ENCODE measurements around the gene ATP5F1D. TPM values are rescaled to one million over a fixed set of nuclear protein-coding genes. Genes with fewer than 3 reads are reported as not detected.

ATP5F1D gene
- polyA plus RNA-seq, 4 donors, result 126 to 823 (median 492) TPM

DNA sequence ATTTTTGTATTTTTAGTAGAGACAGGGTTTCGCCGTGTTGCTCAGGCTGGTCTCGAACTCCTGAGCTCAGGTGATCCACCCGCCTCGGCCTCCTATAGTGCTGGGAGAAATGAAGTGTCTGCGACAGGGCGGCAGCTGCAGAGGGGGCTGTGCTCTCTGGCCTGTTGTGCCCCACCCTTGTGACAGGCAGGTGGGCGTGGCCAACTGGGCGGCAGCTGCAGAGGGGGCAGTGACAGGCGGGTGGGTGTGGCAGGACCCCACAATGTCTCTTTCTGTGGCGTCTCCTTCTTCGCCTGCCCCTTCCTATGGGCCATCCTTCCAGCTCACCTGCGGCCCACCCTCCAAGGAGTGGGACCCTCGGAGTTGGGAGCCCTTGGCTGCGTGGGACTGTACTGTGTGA, 24.2 kb upstream of the ATP5F1D start:
- H3K4me1 ChIP-seq (ENCODE audit: control insufficient read depth in 3 of 3, insufficient read depth in 2 of 3, low read depth in 1 of 3, low read length in 2 of 3), result peaks cover 2 to 57% (median 8%) of the 10 kb centered on the region in 3 donors
- peak overlapping the region in 2 of 3 donors; percentile 6 to 72 for H3K27ac ChIP-seq (ENCODE audit: low read depth in 1 of 3, low read length in 2 of 3)
- no peaks in the 10 kb centered on the region for H3K27me3 ChIP-seq (ENCODE audit: control insufficient read depth in 3 of 3, insufficient read depth in 3 of 3, low read length in 3 of 3)
- no peaks in the 10 kb centered on the region for H3K9me3 ChIP-seq (ENCODE audit: control insufficient read depth in 2 of 2, insufficient read depth in 1 of 2, low read depth in 1 of 2, low read length in 1 of 2)
- no peak for FAIRE-seq
- peaks cover 4 to 93% (median 12%) of the 10 kb centered on the region in 3 donors for H3K36me3 ChIP-seq (ENCODE audit: control insufficient read depth in 3 of 3, insufficient read depth in 2 of 3, low read depth in 1 of 3, low read length in 3 of 3)
- 62 to 81% (median 80%) methylated on average over 15 of the region's 15 CpGs for WGBS, 3 donors
- peak in 1 of 2 donors; percentile 67 for DNase-seq
- H3K4me3 ChIP-seq (ENCODE audit: low read depth in 1 of 3, low read length in 3 of 3), result no peak overlapping the region

- no peaks in the 10 kb centered on the region for H3K9me3 ChIP-seq (ENCODE audit: control insufficient read depth in 2 of 2, insufficient read depth in 1 of 2, low read depth in 1 of 2, low read length in 1 of 2)
- DNase-seq (no peak), FAIRE-seq (no peak)
- 87 to 88% (median 87%) methylated on average over 27 to 37 of the region's 37 CpGs for WGBS, 3 donors
- H3K27ac ChIP-seq (ENCODE audit: low read depth in 1 of 3, low read length in 2 of 3), result peak overlapping the region in 2 of 3 donors; percentile 19 to 64
- H3K27me3 ChIP-seq (ENCODE audit: control insufficient read depth in 3 of 3, insufficient read depth in 3 of 3, low read length in 3 of 3), result no peaks in the 10 kb centered on the region
- peaks cover 11 to 96% (median 13%) of the 10 kb centered on the region in 3 donors for H3K36me3 ChIP-seq (ENCODE audit: control insufficient read depth in 3 of 3, insufficient read depth in 2 of 3, low read depth in 1 of 3, low read length in 3 of 3)
- H3K4me1 ChIP-seq (ENCODE audit: control insufficient read depth in 3 of 3, insufficient read depth in 2 of 3, low read depth in 1 of 3, low read length in 2 of 3), result peaks cover 0 to 48% (median 6%) of the 10 kb centered on the region in 3 donors
- H3K4me3 ChIP-seq (ENCODE audit: low read depth in 1 of 3, low read length in 3 of 3), result no peak overlapping the region
These were observed 22.6 kb upstream of the ATP5F1D start for GRCh38 chr19:1218751-1219567.

DNA sequence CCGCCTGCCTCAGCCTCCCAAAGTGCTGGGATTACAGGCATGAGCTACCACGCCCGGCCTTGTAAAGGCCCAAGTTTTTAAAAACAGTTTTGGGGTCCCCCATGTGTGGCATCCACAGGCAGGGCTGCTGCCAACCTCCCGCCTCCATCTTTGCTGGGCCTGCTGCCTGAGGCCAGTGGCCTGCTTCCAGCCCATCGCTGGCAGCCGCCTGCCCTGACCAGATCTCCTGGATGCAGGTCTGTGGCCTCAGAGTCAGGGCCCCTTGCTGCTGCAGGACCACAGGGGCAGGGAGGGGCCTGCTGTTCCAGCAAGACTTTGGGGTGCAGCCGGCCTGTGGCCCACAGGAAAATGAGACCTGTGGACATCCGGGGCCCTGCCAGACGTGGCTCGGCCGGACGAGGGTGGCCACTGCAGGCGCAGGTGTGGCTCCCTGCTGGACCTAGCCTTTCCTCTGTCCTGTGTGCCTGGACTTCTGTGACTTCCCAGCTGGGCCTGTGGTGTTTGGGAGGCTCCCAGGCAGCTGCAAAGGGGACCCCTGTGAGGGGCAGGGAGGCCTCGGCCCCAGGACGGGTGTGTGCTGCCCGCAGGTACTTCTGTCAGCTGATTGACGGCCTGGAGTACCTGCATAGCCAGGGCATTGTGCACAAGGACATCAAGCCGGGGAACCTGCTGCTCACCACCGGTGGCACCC, 21.6 kb upstream of the ATP5F1D start:
- 88 to 92% (median 88%) methylated on average over 19 of the region's 19 CpGs for WGBS, 3 donors
- Histone ChIP-seq H3K4me3 (ENCODE audit: low read depth in 1 of 3, low read length in 3 of 3) (no peak overlapping the region), H3K27ac (ENCODE audit: low read depth in 1 of 3, low read length in 2 of 3) (no peak overlapping the region), H3K27me3 (ENCODE audit: control insufficient read depth in 3 of 3, insufficient read depth in 3 of 3, low read length in 3 of 3) (no peaks in the 10 kb centered on the region), H3K4me1 (ENCODE audit: control insufficient read depth in 3 of 3, insufficient read depth in 2 of 3, low read depth in 1 of 3, low read length in 2 of 3) (peaks cover 0 to 38% (median 0%) of the 10 kb centered on the region in 3 donors), H3K36me3 (ENCODE audit: control insufficient read depth in 3 of 3, insufficient read depth in 2 of 3, low read depth in 1 of 3, low read length in 3 of 3) (peaks cover 11 to 96% (median 13%) of the 10 kb centered on the region in 3 donors), H3K9me3 (ENCODE audit: control insufficient read depth in 2 of 2, insufficient read depth in 1 of 2, low read depth in 1 of 2, low read length in 1 of 2) (no peaks in the 10 kb centered on the region)
- DNase-seq (no peak), FAIRE-seq (no peak)

DNA sequence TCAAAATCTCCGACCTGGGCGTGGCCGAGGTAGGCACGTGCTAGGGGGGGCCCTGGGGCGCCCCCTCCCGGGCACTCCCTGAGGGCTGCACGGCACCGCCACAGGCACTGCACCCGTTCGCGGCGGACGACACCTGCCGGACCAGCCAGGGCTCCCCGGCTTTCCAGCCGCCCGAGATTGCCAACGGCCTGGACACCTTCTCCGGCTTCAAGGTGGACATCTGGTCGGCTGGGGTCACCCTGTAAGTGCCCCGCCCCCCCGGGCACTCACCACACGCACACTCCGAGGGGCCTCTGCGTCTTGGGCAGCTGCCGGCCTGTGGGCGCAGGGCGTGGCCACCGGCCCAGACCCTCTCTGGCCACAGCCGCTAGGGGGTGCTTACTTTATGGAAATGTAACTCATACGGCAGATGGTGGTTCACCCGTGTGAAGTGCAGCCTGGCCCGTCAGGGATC, 21.0 kb upstream of the ATP5F1D start:
- Histone ChIP-seq H3K27ac (ENCODE audit: low read depth in 1 of 3, low read length in 2 of 3) (no peak overlapping the region), H3K36me3 (ENCODE audit: control insufficient read depth in 3 of 3, insufficient read depth in 2 of 3, low read depth in 1 of 3, low read length in 3 of 3) (peaks cover 11 to 95% (median 13%) of the 10 kb centered on the region in 3 donors), H3K27me3 (ENCODE audit: control insufficient read depth in 3 of 3, insufficient read depth in 3 of 3, low read length in 3 of 3) (no peaks in the 10 kb centered on the region), H3K9me3 (ENCODE audit: control insufficient read depth in 2 of 2, insufficient read depth in 1 of 2, low read depth in 1 of 2, low read length in 1 of 2) (no peaks in the 10 kb centered on the region), H3K4me3 (ENCODE audit: low read depth in 1 of 3, low read length in 3 of 3) (no peak overlapping the region), H3K4me1 (ENCODE audit: control insufficient read depth in 3 of 3, insufficient read depth in 2 of 3, low read depth in 1 of 3, low read length in 2 of 3) (peaks cover 0 to 33% (median 0%) of the 10 kb centered on the region in 3 donors)
- no peak for DNase-seq
- 74 to 86% (median 84%) methylated on average over 32 to 33 of the region's 33 CpGs for WGBS, 3 donors
- FAIRE-seq, result no peak

GRCh38 chr19:1220976-1221903, 20.3 kb upstream of the ATP5F1D start:
- Histone ChIP-seq H3K9me3 (ENCODE audit: control insufficient read depth in 2 of 2, insufficient read depth in 1 of 2, low read depth in 1 of 2, low read length in 1 of 2) (no peaks in the 10 kb centered on the region), H3K4me1 (ENCODE audit: control insufficient read depth in 3 of 3, insufficient read depth in 2 of 3, low read depth in 1 of 3, low read length in 2 of 3) (peaks cover 0 to 29% (median 0%) of the 10 kb centered on the region in 3 donors), H3K4me3 (ENCODE audit: low read depth in 1 of 3, low read length in 3 of 3) (no peak overlapping the region), H3K27ac (ENCODE audit: low read depth in 1 of 3, low read length in 2 of 3) (no peak overlapping the region), H3K27me3 (ENCODE audit: control insufficient read depth in 3 of 3, insufficient read depth in 3 of 3, low read length in 3 of 3) (no peaks in the 10 kb centered on the region), H3K36me3 (ENCODE audit: control insufficient read depth in 3 of 3, insufficient read depth in 2 of 3, low read depth in 1 of 3, low read length in 3 of 3) (peaks cover 13 to 95% (median 13%) of the 10 kb centered on the region in 3 donors)
- DNase-seq (peak in 1 of 2 donors; percentile 47), FAIRE-seq (no peak)
- 73 to 77% (median 74%) methylated on average over 38 of the region's 38 CpGs for WGBS, 3 donors

- FAIRE-seq (no peak), DNase-seq (no peak)
- peaks cover 0 to 23% (median 0%) of the 10 kb centered on the region in 3 donors for H3K4me1 ChIP-seq (ENCODE audit: control insufficient read depth in 3 of 3, insufficient read depth in 2 of 3, low read depth in 1 of 3, low read length in 2 of 3)
- no peak overlapping the region for H3K4me3 ChIP-seq (ENCODE audit: low read depth in 1 of 3, low read length in 3 of 3)
- 91 to 94% (median 92%) methylated on average over 22 of the region's 22 CpGs for WGBS, 3 donors
- H3K27ac ChIP-seq (ENCODE audit: low read depth in 1 of 3, low read length in 2 of 3), result no peak overlapping the region
- H3K36me3 ChIP-seq (ENCODE audit: control insufficient read depth in 3 of 3, insufficient read depth in 2 of 3, low read depth in 1 of 3, low read length in 3 of 3), result peaks cover 13 to 95% (median 17%) of the 10 kb centered on the region in 3 donors
- no peaks in the 10 kb centered on the region for H3K27me3 ChIP-seq (ENCODE audit: control insufficient read depth in 3 of 3, insufficient read depth in 3 of 3, low read length in 3 of 3)
- H3K9me3 ChIP-seq (ENCODE audit: control insufficient read depth in 2 of 2, insufficient read depth in 1 of 2, low read depth in 1 of 2, low read length in 1 of 2), result no peaks in the 10 kb centered on the region
These were observed 19.7 kb upstream of the ATP5F1D start for GRCh38 chr19:1221904-1222255.

DNA sequence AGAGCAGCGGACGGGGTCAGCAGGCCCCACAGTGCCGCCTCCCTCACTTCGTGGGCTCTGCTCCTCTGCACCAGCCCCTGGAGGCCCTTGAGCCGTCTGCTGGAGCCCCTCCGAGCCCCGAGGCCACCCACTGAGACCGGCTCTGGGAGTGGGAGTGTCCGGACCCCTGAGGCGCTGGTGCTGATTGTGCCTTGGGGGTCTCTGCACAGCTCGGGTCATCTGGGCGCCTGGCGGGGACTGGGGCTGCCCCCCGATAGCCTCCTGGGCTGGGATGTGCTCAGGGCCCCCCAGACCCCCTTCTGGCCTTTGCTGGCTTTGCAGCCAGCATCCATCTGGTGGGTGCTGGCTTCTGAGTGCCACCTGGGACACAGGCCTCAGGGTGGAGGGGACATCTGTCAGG, 19.2 kb upstream of the ATP5F1D start:
- peaks cover 14 to 95% (median 19%) of the 10 kb centered on the region in 3 donors for H3K36me3 ChIP-seq (ENCODE audit: control insufficient read depth in 3 of 3, insufficient read depth in 2 of 3, low read depth in 1 of 3, low read length in 3 of 3)
- H3K9me3 ChIP-seq (ENCODE audit: control insufficient read depth in 2 of 2, insufficient read depth in 1 of 2, low read depth in 1 of 2, low read length in 1 of 2), result no peaks in the 10 kb centered on the region
- no peak for FAIRE-seq
- no peak for DNase-seq
- WGBS, 3 donors, result 92 to 96% (median 94%) methylated on average over 14 of the region's 14 CpGs
- peaks cover 0 to 18% (median 0%) of the 10 kb centered on the region in 3 donors for H3K4me1 ChIP-seq (ENCODE audit: control insufficient read depth in 3 of 3, insufficient read depth in 2 of 3, low read depth in 1 of 3, low read length in 2 of 3)
- no peaks in the 10 kb centered on the region for H3K27me3 ChIP-seq (ENCODE audit: control insufficient read depth in 3 of 3, insufficient read depth in 3 of 3, low read length in 3 of 3)
- no peak overlapping the region for H3K27ac ChIP-seq (ENCODE audit: low read depth in 1 of 3, low read length in 2 of 3)
- no peak overlapping the region for H3K4me3 ChIP-seq (ENCODE audit: low read depth in 1 of 3, low read length in 3 of 3)
